Endothelial cell of umbilical vein (primary cell): ENCODE measurements around the gene LMX1A. TPM values are rescaled to one million over a fixed set of nuclear protein-coding genes. Genes with fewer than 3 reads are reported as not detected.

Experiments used
- BruUV-seq: library from RNA; stranded (reverse); fragments of 400-500 nt; replicated peaks from 2 replicates; lab custom pipeline; 2021; lab: Mats Ljungman, UMichigan
- CTCF ChIA-PET: fragments of 300-600, 350-600 bp; sonication (Branson Sonifier 250); formaldehyde crosslinking; loops from one replicate; lab custom pipeline; 2021; ENCODE audit warnings: antibody characterized with exemption, inconsistent platforms; lab: Charles Lee
- POLR2A ChIA-PET: fragments of 300-600, 350-600 bp; sonication (Branson Sonifier 250); formaldehyde crosslinking; loops from one replicate; lab custom pipeline; 2021; ENCODE audit warnings: antibody characterized with exemption, inconsistent platforms; lab: Charles Lee
- DNase-seq: peaks from one replicate; pipeline ENCODE4 v3.0.0-alpha.2; 2011; ENCODE audit warnings: low read depth, low spot score
- FAIRE-seq: peaks from 2 replicates; lab custom pipeline; 2011; peaks lifted over from hg19 to GRCh38; lab: Jason Lieb, UNC
- H2AFZ ChIP-seq: 2 replicates; pipeline ENCODE4 v1.6.0; 2012; ENCODE audit warnings: low read depth, low read length, control low read depth, inconsistent platforms
- H3K27ac ChIP-seq: 2 replicates; pipeline ENCODE4 v1.5.1; 2011; ENCODE audit warnings: low read depth, mild to moderate bottlenecking, control low read depth, low read length, moderate library complexity; ENCODE audit not compliant: insufficient read depth
- H3K27me3 ChIP-seq, 2 experiments: 2 replicates each; pipeline versions ENCODE4 v1.6.0 to v1.6.1; 2011; ENCODE audit warnings: low read length in 2 of 2, mixed read lengths in 1 of 2; ENCODE audit not compliant: control insufficient read depth in 2 of 2, insufficient read depth in 2 of 2
- H3K36me3 ChIP-seq, 2 experiments: 2 replicates in 1 of 2; 3 replicates in 1 of 2; pipeline ENCODE4 v1.5.1; 2011; ENCODE audit warnings: low read length in 2 of 2, mild to moderate bottlenecking in 1 of 2, moderate library complexity in 1 of 2; ENCODE audit not compliant: control insufficient read depth in 2 of 2, insufficient read depth in 2 of 2; ENCODE audit errors: extremely low read depth in 1 of 2
- H3K4me1 ChIP-seq: 3 replicates; pipeline ENCODE4 v1.5.1; 2011; ENCODE audit warnings: mild to moderate bottlenecking, low read length; ENCODE audit not compliant: control insufficient read depth, insufficient read depth; ENCODE audit errors: extremely low read depth
- H3K4me2 ChIP-seq: 2 replicates; pipeline ENCODE4 v1.6.1; 2011; ENCODE audit warnings: low read length, control low read depth, mixed read lengths; ENCODE audit not compliant: insufficient read depth
- H3K4me3 ChIP-seq, 3 experiments: fragments of 200-600 bp in 1 of 3; sonication (generic), shearing (Covaris generic) in 1 of 3; replicated peaks in 1 of 3; 2 replicates each; pipeline ENCODE4 v1.5.1; 2011 to 2016; ENCODE audit warnings: control low read depth in 3 of 3, low read length in 3 of 3, mild to moderate bottlenecking in 2 of 3, inconsistent platforms in 1 of 3, low read depth in 1 of 3, moderate library complexity in 1 of 3; ENCODE audit not compliant: insufficient read depth in 1 of 3
- H3K79me2 ChIP-seq: 2 replicates; pipeline ENCODE4 v1.6.0; 2012; ENCODE audit warnings: low read length, inconsistent platforms; ENCODE audit not compliant: control insufficient read depth, insufficient read depth
- H3K9ac ChIP-seq: replicated peaks from 2 replicates; pipeline ENCODE3; 2011; ENCODE audit warnings: low read length, control low read depth; ENCODE audit not compliant: insufficient read depth; ENCODE audit errors: extremely low read depth
- H3K9me1 ChIP-seq: replicated peaks from 3 replicates; pipeline ENCODE4 v1.6.0; 2011; ENCODE audit warnings: mild to moderate bottlenecking, low read length; ENCODE audit not compliant: control insufficient read depth, insufficient read depth; ENCODE audit errors: extremely low read depth
- H3K9me3 ChIP-seq: replicated peaks from 2 replicates; pipeline ENCODE4 v1.5.1; 2012; ENCODE audit warnings: low read length, inconsistent platforms; ENCODE audit not compliant: control insufficient read depth, insufficient read depth
- H4K20me1 ChIP-seq: replicated peaks from 2 replicates; pipeline ENCODE3; 2011; ENCODE audit warnings: mild to moderate bottlenecking, low read length; ENCODE audit not compliant: control insufficient read depth, insufficient read depth; ENCODE audit errors: extremely low read depth
- EZH2 ChIP-seq: IDR thresholded peaks from 2 replicates; pipeline ENCODE4 v1.6.1; 2012; ENCODE audit warnings: borderline replicate concordance, low read depth, mild to moderate bottlenecking, moderate library complexity, low read length, inconsistent platforms; ENCODE audit not compliant: severe bottlenecking
- FOS ChIP-seq: IDR thresholded peaks from 2 replicates; pipeline ENCODE4 v1.6.1; 2011; ENCODE audit warnings: mild to moderate bottlenecking, low read length, moderate library complexity, borderline replicate concordance; ENCODE audit not compliant: insufficient read depth
- GATA2 ChIP-seq: IDR thresholded peaks from 2 replicates; pipeline ENCODE4 v1.7.0; 2011; ENCODE audit warnings: low read depth, mild to moderate bottlenecking, moderate library complexity, mixed read lengths, low read length; ENCODE audit not compliant: insufficient read length, insufficient read depth
- JUN ChIP-seq: IDR thresholded peaks from 2 replicates; pipeline ENCODE4 v1.6.1; 2011; ENCODE audit warnings: borderline replicate concordance, low read depth; ENCODE audit not compliant: insufficient read length, insufficient read depth
- MYC ChIP-seq: IDR thresholded peaks from one replicate; pipeline ENCODE4 v1.6.1; 2011; ENCODE audit warnings: mild to moderate bottlenecking, low read depth, low read length
- POLR2A ChIP-seq: IDR thresholded peaks from 2 replicates; pipeline ENCODE4 v1.6.1; 2012; ENCODE audit warnings: low read depth, mild to moderate bottlenecking, control low read depth, low read length
- POLR2AphosphoS5 ChIP-seq: IDR thresholded peaks from 2 replicates; pipeline ENCODE4 v1.6.1; 2012; ENCODE audit warnings: low read depth, mild to moderate bottlenecking, control low read depth, low read length, moderate library complexity; ENCODE audit not compliant: insufficient read depth
- dilution Hi-C: fragments of 300-500 bp; cut with MboI; formaldehyde crosslinking; loops from one replicate; pipeline ENCODE4 v1.15.0; 2019; ENCODE audit warnings: low sequenced_read_pairs; ENCODE audit not compliant: extremely low pct_ligation_motif_present
- intact Hi-C: fragments of 100-400 bp; cut with micrococcal nuclease; formaldehyde crosslinking; loops from one replicate; pipeline ENCODE4 v1.10.0; 2022
- polyA plus RNA-seq, 4 experiments: library from polyadenylated mRNA; depleted of rRNA in 3 of 4; stranded (reverse) in 3 of 4; unstranded in 1 of 4; fragments of >200 nt; gene quantifications; 2 replicates each; pipeline versions ENCODE4 v1.2.1 to v1.2.3, GENCODE V29; 2011 to 2012; ENCODE audit warnings: missing spikeins in 1 of 4
- total RNA-seq: library from RNA; stranded (reverse); gene quantifications from 2 replicates; pipeline ENCODE4 v1.2.3, GENCODE V29; 2021
- TF ChIP-seq, protein P1 (sequence below), 2 donors: IDR thresholded peaks; 1 replicate in 1 of 2; 2 replicates in 1 of 2; pipeline ENCODE4 v1.5.1; 2011; ENCODE audit warnings: low read length in 2 of 2, mild to moderate bottlenecking in 2 of 2, moderate library complexity in 2 of 2, control low read depth in 1 of 2, inconsistent platforms in 1 of 2, low read depth in 1 of 2; ENCODE audit not compliant: insufficient read depth in 1 of 2; ENCODE audit errors: extremely low read depth in 1 of 2

Gene LMX1A
- total and polyA plus RNA-seq, 2 donors (not counting 3 experiments of a cell fraction or from before 2014, with no cell fraction given) = not detected

DNA sequence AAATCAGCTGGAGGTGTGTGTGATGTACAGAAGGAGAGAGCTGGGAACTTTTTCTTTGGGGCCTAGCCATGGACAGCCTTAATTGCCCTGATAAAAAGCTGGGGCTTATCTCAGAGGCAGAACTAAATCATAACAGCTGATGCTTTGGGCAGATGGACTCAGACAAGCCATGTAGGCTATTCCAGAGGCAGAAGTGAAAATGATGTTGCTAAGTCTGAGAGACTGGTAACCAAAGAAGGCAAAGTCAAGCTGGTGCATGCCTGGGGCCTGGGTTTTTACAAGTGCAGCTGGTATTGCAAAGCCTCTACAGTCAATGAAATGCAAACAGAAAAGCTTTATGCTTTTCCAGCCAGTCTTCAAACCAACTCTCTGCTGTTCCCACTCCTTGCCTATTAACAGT lies 39.0 kb upstream of the LMX1A start:
- H3K36me3 ChIP-seq = no peaks in the 10 kb centered on the region
- H4K20me1 ChIP-seq = no peaks in the 10 kb centered on the region
- DNase-seq = no peak
- FAIRE-seq = no peak
- H3K27me3 ChIP-seq = peaks cover 2 to 9% of the 10 kb centered on the region in 2 experiments
- H3K4me1 ChIP-seq = peaks cover 14% of the 10 kb centered on the region
- dilution Hi-C loops = no loop called here
- H3K4me2 ChIP-seq = no peak overlapping the region
- no peak overlapping the region for H3K27ac ChIP-seq
- no TSS peak for BruUV-seq
- H3K9ac ChIP-seq = no peak overlapping the region
- CTCF ChIA-PET = interaction anchor here (0.7 to 8.9 kb wide), 3 partner anchors 17 to 194 kb away, joined by 4 to 376 read pairs (median 11); no protein-coding TSS in a partner anchor
- H3K4me3 ChIP-seq = no peak overlapping the region
- no peak for TF ChIP-seq POLR2AphosphoS5
- TF ChIP-seq JUN = no peak
- TF ChIP-seq FOS = no peak
- TF ChIP-seq, protein P1, sequence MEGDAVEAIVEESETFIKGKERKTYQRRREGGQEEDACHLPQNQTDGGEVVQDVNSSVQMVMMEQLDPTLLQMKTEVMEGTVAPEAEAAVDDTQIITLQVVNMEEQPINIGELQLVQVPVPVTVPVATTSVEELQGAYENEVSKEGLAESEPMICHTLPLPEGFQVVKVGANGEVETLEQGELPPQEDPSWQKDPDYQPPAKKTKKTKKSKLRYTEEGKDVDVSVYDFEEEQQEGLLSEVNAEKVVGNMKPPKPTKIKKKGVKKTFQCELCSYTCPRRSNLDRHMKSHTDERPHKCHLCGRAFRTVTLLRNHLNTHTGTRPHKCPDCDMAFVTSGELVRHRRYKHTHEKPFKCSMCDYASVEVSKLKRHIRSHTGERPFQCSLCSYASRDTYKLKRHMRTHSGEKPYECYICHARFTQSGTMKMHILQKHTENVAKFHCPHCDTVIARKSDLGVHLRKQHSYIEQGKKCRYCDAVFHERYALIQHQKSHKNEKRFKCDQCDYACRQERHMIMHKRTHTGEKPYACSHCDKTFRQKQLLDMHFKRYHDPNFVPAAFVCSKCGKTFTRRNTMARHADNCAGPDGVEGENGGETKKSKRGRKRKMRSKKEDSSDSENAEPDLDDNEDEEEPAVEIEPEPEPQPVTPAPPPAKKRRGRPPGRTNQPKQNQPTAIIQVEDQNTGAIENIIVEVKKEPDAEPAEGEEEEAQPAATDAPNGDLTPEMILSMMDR (IDR thresholded peaks at IDR 0.05; ENCODE audit: extremely low read depth in 1 of 2, insufficient read depth in 1 of 2, low read depth in 1 of 2, low read length in 2 of 2) = no peak
- TF ChIP-seq GATA2 = no peak
- no peak for TF ChIP-seq EZH2
- no peak for TF ChIP-seq POLR2A
- TF ChIP-seq MYC = no peak
- no peaks in the 10 kb centered on the region for H3K9me1 ChIP-seq
- intact Hi-C loops = no loop called here
- no peaks in the 10 kb centered on the region for H3K9me3 ChIP-seq
- POLR2A ChIA-PET = no interaction called here
- no peaks in the 10 kb centered on the region for H3K79me2 ChIP-seq
- H2AFZ ChIP-seq = no peak overlapping the region
